HCT116 (cell line): ENCODE results near the gene NEK11.

Source experiments
- POLR2AphosphoS5 ChIP-seq: IDR thresholded peaks from 2 replicates; pipeline ENCODE4 v1.6.1; 2011; ENCODE audit warnings: mild to moderate bottlenecking, low read depth, low read length, moderate library complexity
- RAD21 ChIP-seq: IDR thresholded peaks from 2 replicates; pipeline ENCODE4 v1.6.1; 2012; ENCODE audit warnings: low read depth, mild to moderate bottlenecking
- YY1 ChIP-seq: IDR thresholded peaks from 2 replicates; pipeline ENCODE4 v1.6.1; 2011; ENCODE audit warnings: low read length, low read depth, moderate library complexity, mild to moderate bottlenecking; ENCODE audit not compliant: insufficient replicate concordance; ENCODE audit errors: extremely low read depth
- TF ChIP-seq, protein P1 (sequence below), 3 experiments: fragments of 200-600 bp in 1 of 3; sonication (generic) in 1 of 3; IDR thresholded peaks in 2 of 3; conservative IDR thresholded peaks in 1 of 3; 2 replicates each; pipeline ENCODE4 v1.5.1; 2012 to 2017; ENCODE audit warnings: low read depth in 2 of 3, low read length in 2 of 3, antibody characterized with exemption in 1 of 3, borderline replicate concordance in 1 of 3, control low read depth in 1 of 3, mild to moderate bottlenecking in 1 of 3, mixed read lengths in 1 of 3, mixed run types in 1 of 3, moderate library complexity in 1 of 3; ENCODE audit not compliant: insufficient read depth in 1 of 3

DNA sequence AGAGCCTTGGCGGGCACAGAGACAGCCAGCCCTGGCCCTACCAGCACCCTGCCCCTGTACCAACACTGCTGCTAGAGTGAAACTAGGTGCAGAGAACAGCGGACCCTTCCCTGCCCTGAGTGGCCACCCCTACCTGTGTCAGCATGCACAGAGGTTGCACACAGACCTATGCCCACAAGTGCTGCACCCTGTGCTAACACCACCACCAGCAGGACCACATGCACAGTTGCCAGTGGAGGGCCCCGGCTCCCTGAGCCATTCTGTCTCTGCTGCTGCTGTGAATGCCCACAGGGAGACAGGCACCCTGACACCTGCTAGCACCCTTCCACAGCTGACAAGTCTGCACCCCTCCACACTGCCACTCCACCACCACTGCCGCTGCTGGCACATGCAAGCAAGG lies 131.8 kb downstream of the NEK11 start:
- TF ChIP-seq YY1 (no peak), RAD21 (no peak), POLR2AphosphoS5 (no peak)
- TF ChIP-seq, protein P1, sequence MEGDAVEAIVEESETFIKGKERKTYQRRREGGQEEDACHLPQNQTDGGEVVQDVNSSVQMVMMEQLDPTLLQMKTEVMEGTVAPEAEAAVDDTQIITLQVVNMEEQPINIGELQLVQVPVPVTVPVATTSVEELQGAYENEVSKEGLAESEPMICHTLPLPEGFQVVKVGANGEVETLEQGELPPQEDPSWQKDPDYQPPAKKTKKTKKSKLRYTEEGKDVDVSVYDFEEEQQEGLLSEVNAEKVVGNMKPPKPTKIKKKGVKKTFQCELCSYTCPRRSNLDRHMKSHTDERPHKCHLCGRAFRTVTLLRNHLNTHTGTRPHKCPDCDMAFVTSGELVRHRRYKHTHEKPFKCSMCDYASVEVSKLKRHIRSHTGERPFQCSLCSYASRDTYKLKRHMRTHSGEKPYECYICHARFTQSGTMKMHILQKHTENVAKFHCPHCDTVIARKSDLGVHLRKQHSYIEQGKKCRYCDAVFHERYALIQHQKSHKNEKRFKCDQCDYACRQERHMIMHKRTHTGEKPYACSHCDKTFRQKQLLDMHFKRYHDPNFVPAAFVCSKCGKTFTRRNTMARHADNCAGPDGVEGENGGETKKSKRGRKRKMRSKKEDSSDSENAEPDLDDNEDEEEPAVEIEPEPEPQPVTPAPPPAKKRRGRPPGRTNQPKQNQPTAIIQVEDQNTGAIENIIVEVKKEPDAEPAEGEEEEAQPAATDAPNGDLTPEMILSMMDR (IDR thresholded peaks at IDR 0.05 in 2 of 3, conservative IDR thresholded peaks at IDR 0.05 in 1 of 3; ENCODE audit: borderline replicate concordance in 1 of 3, insufficient read depth in 1 of 3, low read depth in 2 of 3, low read length in 2 of 3), result no peak
